Uterus (tissue), 4 donors: Measurements from ENCODE around the gene GALNT2. TPM values are rescaled to one million over a fixed set of nuclear protein-coding genes. Genes with fewer than 3 reads are reported as not detected.
A peak's percentile ranks its signal among the peaks of the same experiment; 100 is the strongest.

ENCODE experiments used
- DNase-seq, 2 donors: peaks; one replicate each; pipeline ENCODE4 v3.0.0-alpha.2; 2019 to 2020
- H3K27ac ChIP-seq, 2 donors: fragments of 200-600 bp; sonication (generic); 1 replicate in 1 of 2; 2 replicates in 1 of 2; pipeline ENCODE4 v1.5.1; 2016 to 2018
- H3K27me3 ChIP-seq, 2 donors: fragments of 200-600 bp; sonication (generic); one replicate each; pipeline ENCODE4 v1.5.1; 2018 to 2019; ENCODE audit warnings: control low read depth in 1 of 2
- H3K36me3 ChIP-seq, 2 donors: fragments of 200-600 bp; sonication (generic); one replicate each; pipeline ENCODE4 v1.5.1; 2019; ENCODE audit warnings: control low read depth in 1 of 2
- H3K4me1 ChIP-seq, 2 donors: fragments of 200-600 bp; sonication (generic); one replicate each; pipeline ENCODE4 v1.5.1; 2018 to 2019; ENCODE audit warnings: control low read depth in 1 of 2
- H3K4me3 ChIP-seq, 2 donors: fragments of 200-600 bp; sonication (generic); 1 replicate in 1 of 2; 2 replicates in 1 of 2; pipeline ENCODE4 v1.5.1; 2018 to 2019; ENCODE audit warnings: mild to moderate bottlenecking in 1 of 2
- H3K9me3 ChIP-seq, 2 donors: fragments of 200-600 bp; sonication (generic); one replicate each; pipeline ENCODE4 v1.5.1; 2019; ENCODE audit warnings: control low read depth in 1 of 2
- CTCF ChIP-seq, 4 experiments: fragments of 200-600 bp in 2 of 4; fragments of 450-650 bp in 2 of 4; sonication (generic) in 2 of 4; IDR thresholded peaks; one replicate each; pipeline ENCODE4 v1.5.1; 2016 to 2019; ENCODE audit warnings: antibody characterized with exemption in 4 of 4, mild to moderate bottlenecking in 2 of 4, moderate library complexity in 1 of 4
- POLR2A ChIP-seq, 2 donors: fragments of 450-650 bp; IDR thresholded peaks; one replicate each; pipeline ENCODE4 v1.6.1; 2016; ENCODE audit warnings: antibody characterized with exemption in 2 of 2, mild to moderate bottlenecking in 1 of 2, moderate library complexity in 1 of 2
- intact Hi-C: fragments of 100-400 bp; cut with DNase I; formaldehyde crosslinking; loops from one replicate; pipeline ENCODE4 v1.15.1; 2023; ENCODE audit warnings: low total_unique reads
- total RNA-seq, 4 donors: library from RNA; depleted of rRNA in 3 of 4; stranded (reverse); fragments of >200 nt in 3 of 4; gene quantifications; one replicate each; pipeline versions ENCODE4 v1.1.0 to v1.2.4, GENCODE V29; 2014 to 2023
- donor health status: DM: yes; HTN: yes; CAD: no.

Gene GALNT2
- total RNA-seq, 4 donors from 2014 or later = 13.6 to 51.6 (median 39.6) TPM

DNA sequence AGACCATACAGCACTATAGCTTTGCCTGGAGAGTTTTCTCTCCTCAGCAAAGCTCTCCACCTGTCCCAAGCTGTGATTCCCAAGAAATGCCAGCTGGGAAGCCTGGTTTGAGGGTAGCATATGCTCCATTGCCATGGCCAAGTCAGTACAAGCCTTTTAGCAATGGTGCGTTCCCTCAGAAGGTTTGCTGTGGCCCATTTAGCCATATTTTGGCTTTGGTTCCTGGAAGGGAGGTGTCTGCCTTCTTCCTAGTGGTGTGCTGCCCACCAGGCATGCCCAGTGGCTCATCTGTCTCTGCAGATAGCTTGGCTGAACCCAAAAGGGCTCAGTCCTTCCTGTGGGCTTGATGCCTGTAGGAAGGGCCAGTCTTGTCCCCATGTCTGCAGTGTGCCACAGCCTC, 32.4 kb downstream of the GALNT2 start:
- Histone ChIP-seq H3K27ac (no peak overlapping the region), H3K4me3 (no peak overlapping the region), H3K4me1 (peaks cover 5 to 9% of the 10 kb centered on the region in 2 donors), H3K36me3 (no peaks in the 10 kb centered on the region), H3K9me3 (no peaks in the 10 kb centered on the region), H3K27me3 (no peaks in the 10 kb centered on the region)
- DNase-seq = peak in 1 of 2 donors; percentile 2
- intact Hi-C loops = no loop called here
- no peak for TF ChIP-seq POLR2A (IDR thresholded peaks at IDR 0.05)
- no peak for TF ChIP-seq CTCF (IDR thresholded peaks at IDR 0.05)

- H3K27me3 ChIP-seq = no peaks in the 10 kb centered on the region
- DNase-seq = no peak
- TF ChIP-seq POLR2A (IDR thresholded peaks at IDR 0.05) (no peak), CTCF (IDR thresholded peaks at IDR 0.05) (no peak)
- intact Hi-C loops = no loop called here
- no peak overlapping the region for H3K4me3 ChIP-seq
- peaks cover 9 to 15% of the 10 kb centered on the region in 2 donors for H3K4me1 ChIP-seq
- H3K9me3 ChIP-seq = no peaks in the 10 kb centered on the region
- no peak overlapping the region for H3K27ac ChIP-seq
- no peaks in the 10 kb centered on the region for H3K36me3 ChIP-seq
These were observed 33.9 kb downstream of the GALNT2 start for GRCh38 chr1:230100932-230101331.

- Histone ChIP-seq H3K27ac (no peak overlapping the region), H3K27me3 (no peaks in the 10 kb centered on the region), H3K9me3 (no peaks in the 10 kb centered on the region), H3K36me3 (no peaks in the 10 kb centered on the region), H3K4me1 (peaks cover 9 to 15% of the 10 kb centered on the region in 2 donors), H3K4me3 (no peak overlapping the region)
- no peak for TF ChIP-seq CTCF (IDR thresholded peaks at IDR 0.05)
- TF ChIP-seq POLR2A (IDR thresholded peaks at IDR 0.05) = no peak
- intact Hi-C loops = no loop called here
- no peak for DNase-seq
These were observed 34.5 kb downstream of the GALNT2 start for GRCh38 chr1:230101556-230101955.

DNA sequence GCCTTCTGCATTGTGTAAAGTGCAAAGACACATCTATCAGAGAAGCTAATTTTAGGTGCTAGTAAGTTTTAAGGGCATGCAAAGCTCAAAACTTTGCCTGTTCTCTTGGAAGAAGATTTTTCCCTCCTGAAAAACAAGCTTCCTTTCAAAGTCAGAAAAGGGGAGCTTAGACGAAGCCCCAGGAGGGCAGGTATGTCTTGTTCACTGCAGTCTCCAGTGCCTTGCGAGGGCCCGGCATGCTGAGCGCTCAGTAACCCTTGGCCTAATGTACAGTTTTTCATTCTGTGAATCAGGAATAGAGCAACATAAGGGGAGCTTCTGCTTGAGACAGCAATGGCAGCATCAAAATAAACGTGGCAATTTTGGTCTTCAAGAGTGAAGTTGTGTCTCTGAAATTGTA, 35.0 kb downstream of the GALNT2 start:
- intact Hi-C loops = no loop called here
- H3K4me1 ChIP-seq = peaks cover 9 to 15% of the 10 kb centered on the region in 2 donors
- no peaks in the 10 kb centered on the region for H3K36me3 ChIP-seq
- H3K27me3 ChIP-seq = no peaks in the 10 kb centered on the region
- H3K4me3 ChIP-seq = no peak overlapping the region
- no peak for TF ChIP-seq POLR2A (IDR thresholded peaks at IDR 0.05)
- TF ChIP-seq CTCF (IDR thresholded peaks at IDR 0.05) = no peak
- no peak for DNase-seq
- no peak overlapping the region for H3K27ac ChIP-seq
- no peaks in the 10 kb centered on the region for H3K9me3 ChIP-seq

GRCh38 chr1:230102472-230102871, 35.4 kb downstream of the GALNT2 start:
- Histone ChIP-seq H3K9me3 (no peaks in the 10 kb centered on the region), H3K4me3 (no peak overlapping the region), H3K4me1 (peaks cover 9 to 15% of the 10 kb centered on the region in 2 donors), H3K27ac (no peak overlapping the region), H3K36me3 (no peaks in the 10 kb centered on the region), H3K27me3 (no peaks in the 10 kb centered on the region)
- TF ChIP-seq POLR2A (IDR thresholded peaks at IDR 0.05) (no peak), CTCF (IDR thresholded peaks at IDR 0.05) (no peak)
- intact Hi-C loops = no loop called here
- DNase-seq = no peak
